AG04449 (cell line): ENCODE data around the gene FBXL17.

Source experiments
- CTCF ChIA-PET: fragments of 350-600 bp; formaldehyde crosslinking; extraction: SDS; loops from one replicate; lab custom pipeline; 2021; ENCODE audit warnings: antibody characterized with exemption; lab: Yijun Ruan, JAX
- POLR2A ChIA-PET: fragments of 400-600, 350-600 bp; formaldehyde crosslinking; extraction: SDS; loops from one replicate; lab custom pipeline; 2020; ENCODE audit warnings: antibody characterized with exemption, inconsistent platforms; lab: Yijun Ruan, JAX
- DNase-seq: peaks from one replicate; pipeline ENCODE4 v3.0.0-alpha.2; 2010; ENCODE audit warnings: low read depth, low spot score
- H3K4me3 ChIP-seq: 2 replicates; pipeline ENCODE4 v1.5.1; 2011; ENCODE audit warnings: low read depth, mild to moderate bottlenecking, control low read depth, low read length
- TF ChIP-seq, protein P1 (sequence below): IDR thresholded peaks from one replicate; pipeline ENCODE4 v1.5.1; 2011; ENCODE audit warnings: mild to moderate bottlenecking, moderate library complexity, low read length, control low read depth, inconsistent platforms; ENCODE audit not compliant: insufficient read depth; ENCODE audit errors: missing control alignments

Gene FBXL17

GRCh38 chr5:108381954-108382783 is at the start of gene FBXL17:
Gene FBXL17 (minus strand): TSS chr5:108382098.
- peak; percentile 56 for DNase-seq
- ChIA-PET POLR2A (no interaction called here), CTCF (interaction anchor here (0.9 kb wide), 1 partner anchor 139 kb away, joined by 5 read pairs; no protein-coding TSS in a partner anchor)
- H3K4me3 ChIP-seq, result peak within 1 kb of the TSS; percentile 87
- TF ChIP-seq, protein P1, sequence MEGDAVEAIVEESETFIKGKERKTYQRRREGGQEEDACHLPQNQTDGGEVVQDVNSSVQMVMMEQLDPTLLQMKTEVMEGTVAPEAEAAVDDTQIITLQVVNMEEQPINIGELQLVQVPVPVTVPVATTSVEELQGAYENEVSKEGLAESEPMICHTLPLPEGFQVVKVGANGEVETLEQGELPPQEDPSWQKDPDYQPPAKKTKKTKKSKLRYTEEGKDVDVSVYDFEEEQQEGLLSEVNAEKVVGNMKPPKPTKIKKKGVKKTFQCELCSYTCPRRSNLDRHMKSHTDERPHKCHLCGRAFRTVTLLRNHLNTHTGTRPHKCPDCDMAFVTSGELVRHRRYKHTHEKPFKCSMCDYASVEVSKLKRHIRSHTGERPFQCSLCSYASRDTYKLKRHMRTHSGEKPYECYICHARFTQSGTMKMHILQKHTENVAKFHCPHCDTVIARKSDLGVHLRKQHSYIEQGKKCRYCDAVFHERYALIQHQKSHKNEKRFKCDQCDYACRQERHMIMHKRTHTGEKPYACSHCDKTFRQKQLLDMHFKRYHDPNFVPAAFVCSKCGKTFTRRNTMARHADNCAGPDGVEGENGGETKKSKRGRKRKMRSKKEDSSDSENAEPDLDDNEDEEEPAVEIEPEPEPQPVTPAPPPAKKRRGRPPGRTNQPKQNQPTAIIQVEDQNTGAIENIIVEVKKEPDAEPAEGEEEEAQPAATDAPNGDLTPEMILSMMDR, result no peak

- ChIA-PET CTCF (no interaction called here), POLR2A (no interaction called here)
- TF ChIP-seq, protein P1, result no peak
- no peak overlapping the region for H3K4me3 ChIP-seq
- no peak for DNase-seq
Observed at GRCh38 chr5:108430931-108431608, 49.2 kb upstream of the FBXL17 start.

DNA sequence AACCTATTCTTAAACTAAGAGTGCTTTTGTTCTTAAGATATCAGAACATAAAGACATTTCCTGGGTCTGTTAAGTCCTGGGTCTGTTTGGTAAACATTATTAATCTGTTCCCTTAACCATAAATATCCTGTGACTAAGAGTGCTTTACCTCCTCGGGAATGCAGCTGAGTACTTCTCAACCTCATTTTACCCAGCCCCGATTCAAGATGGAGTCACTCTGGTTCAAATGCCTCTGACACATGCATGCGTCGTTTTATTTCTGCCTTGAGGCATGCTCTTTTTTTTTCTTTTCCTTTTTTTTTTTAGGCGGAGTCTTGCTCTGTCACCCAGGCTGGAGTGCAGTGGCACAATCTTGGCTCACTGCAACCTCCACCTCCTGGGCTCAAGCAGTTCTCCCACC is 39.8 kb upstream of the FBXL17 start:
- no peak overlapping the region for H3K4me3 ChIP-seq
- DNase-seq, result no peak
- TF ChIP-seq, protein P1, result no peak
- POLR2A ChIA-PET, result interaction anchor here (0.6 kb wide), 1 partner anchor 8 kb away, joined by 4 read pairs; no protein-coding TSS in a partner anchor
- CTCF ChIA-PET, result no interaction called here

DNA sequence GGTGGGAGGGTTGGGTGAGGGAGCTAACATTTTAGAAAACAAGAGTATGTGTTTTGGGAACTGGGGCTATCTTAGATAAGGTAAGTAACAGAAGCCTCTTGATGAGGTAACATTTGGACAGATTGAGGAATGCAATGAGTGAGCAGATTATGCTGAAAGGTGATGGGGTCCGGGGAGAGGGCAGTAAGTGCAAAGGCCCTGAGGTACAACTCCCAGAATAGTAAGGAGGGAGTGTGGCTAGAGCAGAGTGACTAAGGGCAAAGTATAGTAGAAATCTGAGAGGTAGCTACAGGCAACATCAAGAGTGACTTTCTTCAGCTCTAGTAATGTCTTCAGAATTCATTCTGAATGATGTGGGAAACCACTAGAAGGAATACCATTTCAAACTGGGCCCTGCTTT is 38.9 kb upstream of the FBXL17 start:
- ChIA-PET CTCF (interaction anchor here (1.0 kb wide), 1 partner anchor 10 kb away, joined by 3 read pairs; no protein-coding TSS in a partner anchor), POLR2A (no interaction called here)
- TF ChIP-seq, protein P1, result no peak
- DNase-seq, result no peak
- no peak overlapping the region for H3K4me3 ChIP-seq

- POLR2A ChIA-PET, result no interaction called here
- CTCF ChIA-PET, result interaction anchor here (1.0 kb wide), 1 partner anchor 9 kb away, joined by 3 read pairs; no protein-coding TSS in a partner anchor
- H3K4me3 ChIP-seq, result no peak overlapping the region
- no peak for DNase-seq
- TF ChIP-seq, protein P1, result no peak
Observed at GRCh38 chr5:108420158-108420557, 38.3 kb upstream of the FBXL17 start.

DNA sequence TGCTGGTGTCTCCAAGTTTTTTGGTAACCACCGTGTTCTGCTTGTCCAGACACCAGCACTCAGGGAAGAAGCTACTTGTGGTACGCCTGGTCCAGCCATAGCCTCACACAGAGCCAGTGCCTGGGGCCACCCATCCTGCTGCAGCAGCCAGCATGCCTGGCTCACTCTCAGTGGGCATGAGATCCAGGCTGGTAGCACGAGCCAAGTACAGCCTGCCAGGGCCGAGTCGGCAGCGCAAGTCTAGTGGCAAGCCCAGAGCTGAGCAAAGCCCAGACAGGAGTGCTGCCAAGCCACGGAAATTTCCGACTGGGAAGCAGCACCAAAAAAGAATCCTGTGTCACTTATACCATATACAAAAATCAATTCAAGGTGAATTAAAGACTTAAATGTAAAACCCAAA is 36.3 kb upstream of the FBXL17 start:
- ChIA-PET CTCF (no interaction called here), POLR2A (no interaction called here)
- TF ChIP-seq, protein P1, result no peak
- H3K4me3 ChIP-seq, result no peak overlapping the region
- no peak for DNase-seq
